Transverse colon (tissue), 4 donors: ENCODE results near the gene AGBL4.

Experiments used
- EP300 ChIP-seq: sonication (generic); formaldehyde crosslinking; IDR thresholded peaks from one replicate; pipeline ENCODE4 v1.6.1; 2017; ENCODE audit warnings: antibody characterized with exemption, low read depth
- POLR2A ChIP-seq: fragments of 450-650 bp; IDR thresholded peaks from one replicate; pipeline ENCODE4 v1.6.1; 2016; ENCODE audit warnings: antibody characterized with exemption, mild to moderate bottlenecking, moderate library complexity
- POLR2AphosphoS5 ChIP-seq, 3 donors: sonication (generic); formaldehyde crosslinking; IDR thresholded peaks; one replicate each; pipeline ENCODE4 v1.6.1; 2016; ENCODE audit warnings: antibody characterized with exemption in 3 of 3
- TF ChIP-seq, protein P1 (sequence below), 5 experiments: fragments of 200-600 bp in 3 of 5; fragments of 450-650 bp in 2 of 5; sonication (generic) in 3 of 5; IDR thresholded peaks; 1 replicate in 2 of 5; 2 replicates in 3 of 5; pipeline ENCODE4 v1.5.1; 2016 to 2017; ENCODE audit warnings: antibody characterized with exemption in 5 of 5, inconsistent platforms in 3 of 5, mild to moderate bottlenecking in 2 of 5, moderate library complexity in 1 of 5

DNA sequence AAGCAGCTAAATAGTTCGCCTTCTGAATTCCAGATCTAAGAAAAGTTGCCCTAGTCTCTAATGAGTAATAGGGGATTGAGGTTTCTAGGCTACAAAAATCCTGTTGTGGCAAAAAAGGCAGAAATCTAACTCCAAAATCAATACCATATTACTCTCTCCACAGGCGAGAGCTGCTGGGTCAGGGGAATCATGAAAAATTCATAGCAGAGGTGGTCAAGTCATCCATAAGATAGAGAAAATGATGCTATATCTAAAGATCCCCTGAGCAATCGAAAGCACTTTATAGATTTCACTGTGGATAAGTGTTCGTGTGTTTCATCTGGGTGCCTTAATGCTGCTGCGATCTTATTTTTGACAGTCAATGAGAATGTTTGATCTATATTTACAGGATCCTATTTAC, 417.7 kb downstream of the AGBL4 start:
- TF ChIP-seq POLR2A (no peak), POLR2AphosphoS5 (IDR thresholded peaks at IDR 0.05) (no peak), EP300 (no peak)
- TF ChIP-seq, protein P1, sequence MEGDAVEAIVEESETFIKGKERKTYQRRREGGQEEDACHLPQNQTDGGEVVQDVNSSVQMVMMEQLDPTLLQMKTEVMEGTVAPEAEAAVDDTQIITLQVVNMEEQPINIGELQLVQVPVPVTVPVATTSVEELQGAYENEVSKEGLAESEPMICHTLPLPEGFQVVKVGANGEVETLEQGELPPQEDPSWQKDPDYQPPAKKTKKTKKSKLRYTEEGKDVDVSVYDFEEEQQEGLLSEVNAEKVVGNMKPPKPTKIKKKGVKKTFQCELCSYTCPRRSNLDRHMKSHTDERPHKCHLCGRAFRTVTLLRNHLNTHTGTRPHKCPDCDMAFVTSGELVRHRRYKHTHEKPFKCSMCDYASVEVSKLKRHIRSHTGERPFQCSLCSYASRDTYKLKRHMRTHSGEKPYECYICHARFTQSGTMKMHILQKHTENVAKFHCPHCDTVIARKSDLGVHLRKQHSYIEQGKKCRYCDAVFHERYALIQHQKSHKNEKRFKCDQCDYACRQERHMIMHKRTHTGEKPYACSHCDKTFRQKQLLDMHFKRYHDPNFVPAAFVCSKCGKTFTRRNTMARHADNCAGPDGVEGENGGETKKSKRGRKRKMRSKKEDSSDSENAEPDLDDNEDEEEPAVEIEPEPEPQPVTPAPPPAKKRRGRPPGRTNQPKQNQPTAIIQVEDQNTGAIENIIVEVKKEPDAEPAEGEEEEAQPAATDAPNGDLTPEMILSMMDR (IDR thresholded peaks at IDR 0.05): no peak
